Measurements from ENCODE around the gene PDCD1.
"Not testable (repeated sequence)": the region's sequence is repeated elsewhere in the genome, so short reads cannot be mapped to it uniquely, and the experiment has no call there.

Gene PDCD1

GRCh38 chr2:241800198-241800903 is 58.3 kb downstream of the PDCD1 start:
- not testable (repeated sequence) for DNase-seq (ENCODE audit: low spot score)

All from AG08395 (cell line).